ENCODE measurements around the gene PTGS1.

GRCh38 chr9:122349201-122349600 lies 21.6 kb upstream of the PTGS1 start:
- TF ChIP-seq CTCF (IDR thresholded peaks at IDR 0.05) (no peak), POLR2A (IDR thresholded peaks at IDR 0.05; ENCODE audit: low read depth) (no peak)
